Astrocyte (in vitro differentiated cells and primary cell): ENCODE data around the gene CKS1B. TPM values are rescaled to one million over a fixed set of nuclear protein-coding genes. Genes with fewer than 3 reads are reported as not detected.

Experiments
- DNase-seq: peaks from one replicate; pipeline ENCODE4 v3.0.0-alpha.2; 2010; ENCODE audit warnings: low read depth
- FAIRE-seq: peaks from 2 replicates; lab custom pipeline; 2011; peaks lifted over from hg19 to GRCh38; lab: Jason Lieb, UNC
- H2AFZ ChIP-seq: 2 replicates; pipeline ENCODE4 v1.6.0; 2012; ENCODE audit warnings: low read depth, low read length, inconsistent platforms
- H3K27ac ChIP-seq: 2 replicates; pipeline ENCODE4 v1.5.1; 2011; ENCODE audit warnings: low read depth, low read length, inconsistent platforms
- H3K27me3 ChIP-seq: 2 replicates; pipeline ENCODE4 v1.6.0; 2011; ENCODE audit warnings: low read length, inconsistent platforms; ENCODE audit not compliant: insufficient read depth
- H3K36me3 ChIP-seq: 2 replicates; pipeline ENCODE4 v1.5.1; 2011; ENCODE audit warnings: low read length, inconsistent platforms; ENCODE audit not compliant: insufficient read depth
- H3K4me1 ChIP-seq: 2 replicates; pipeline ENCODE4 v1.5.1; 2011; ENCODE audit warnings: low read length, inconsistent platforms; ENCODE audit not compliant: insufficient read depth
- H3K4me2 ChIP-seq: 2 replicates; pipeline ENCODE4 v1.6.0; 2012; ENCODE audit warnings: low read length, inconsistent platforms
- H3K4me3 ChIP-seq: 2 replicates; pipeline ENCODE4 v1.5.1; 2011; ENCODE audit warnings: low read depth, mild to moderate bottlenecking, low read length, inconsistent platforms; ENCODE audit not compliant: insufficient read depth
- H3K79me2 ChIP-seq: 2 replicates; pipeline ENCODE4 v1.6.0; 2012; ENCODE audit warnings: mild to moderate bottlenecking, low read length, inconsistent platforms; ENCODE audit not compliant: insufficient read depth
- H3K9ac ChIP-seq: 2 replicates; pipeline ENCODE4 v1.6.0; 2012; ENCODE audit warnings: mild to moderate bottlenecking, low read length, inconsistent platforms
- H3K9me3 ChIP-seq: 2 replicates; pipeline ENCODE4 v1.5.1; 2012; ENCODE audit warnings: low read depth, mild to moderate bottlenecking, low read length, inconsistent platforms; ENCODE audit not compliant: insufficient read depth
- H4K20me1 ChIP-seq: 2 replicates; pipeline ENCODE4 v1.6.0; 2012; ENCODE audit warnings: low read length, inconsistent platforms; ENCODE audit not compliant: insufficient read depth
- H3K27ac Mint-ChIP-seq: one replicate; pipeline ENCODE4 v1.8.0; 2021; ENCODE audit warnings: mild to moderate bottlenecking, mixed read lengths; ENCODE audit not compliant: unreplicated experiment
- H3K27me3 Mint-ChIP-seq: one replicate; pipeline ENCODE4 v1.8.0; 2021; ENCODE audit warnings: low read depth, mixed read lengths; ENCODE audit not compliant: unreplicated experiment
- H3K36me3 Mint-ChIP-seq: one replicate; pipeline ENCODE4 v1.8.0; 2021; ENCODE audit warnings: low read depth, mixed read lengths; ENCODE audit not compliant: unreplicated experiment
- H3K4me1 Mint-ChIP-seq: one replicate; pipeline ENCODE4 v1.8.0; 2021; ENCODE audit warnings: low read depth, mixed read lengths; ENCODE audit not compliant: unreplicated experiment
- H3K4me3 Mint-ChIP-seq: one replicate; pipeline ENCODE4 v1.8.0; 2021; ENCODE audit warnings: mild to moderate bottlenecking, moderate library complexity, mixed read lengths; ENCODE audit not compliant: unreplicated experiment
- H3K9me3 Mint-ChIP-seq: one replicate; pipeline ENCODE4 v1.8.0; 2021; ENCODE audit warnings: mild to moderate bottlenecking, mixed read lengths; ENCODE audit not compliant: unreplicated experiment
- CTCF ChIP-seq: IDR thresholded peaks from 2 replicates; pipeline ENCODE4 v1.5.1; 2011; ENCODE audit warnings: low read depth, mild to moderate bottlenecking, inconsistent platforms, low read length, moderate library complexity; ENCODE audit not compliant: insufficient read depth
- EZH2 ChIP-seq: IDR thresholded peaks from 2 replicates; pipeline ENCODE4 v1.6.1; 2012; ENCODE audit warnings: mild to moderate bottlenecking, low read length, inconsistent platforms; ENCODE audit not compliant: insufficient read depth
- total RNA-seq: library from RNA; stranded (reverse); gene quantifications from 2 replicates; pipeline ENCODE4 v1.2.1, GENCODE V29; 2021

CKS1B gene
- total RNA-seq, 1 donor from 2014 or later, result 37.9 TPM

GRCh38 chr1:154999571-155000410, 25.3 kb downstream of the CKS1B start:
- Mint-ChIP-seq H3K36me3 (peaks cover 3% of the 10 kb centered on the region), H3K4me3 (peak overlapping the region; percentile 87), H3K27ac (peak overlapping the region; percentile 93), H3K9me3 (no peaks in the 10 kb centered on the region), H3K27me3 (no peaks in the 10 kb centered on the region), H3K4me1 (peaks cover 20% of the 10 kb centered on the region)
- DNase-seq (no peak), FAIRE-seq (no peak)
- Histone ChIP-seq H2AFZ (peak overlapping the region; percentile 29), H3K27me3 (no peaks in the 10 kb centered on the region), H3K9me3 (no peaks in the 10 kb centered on the region), H3K4me1 (peaks cover 21% of the 10 kb centered on the region), H3K79me2 (peaks cover 19% of the 10 kb centered on the region), H3K36me3 (no peaks in the 10 kb centered on the region), H3K4me2 (peak overlapping the region; percentile 92), H3K9ac (peak overlapping the region; percentile 48), H3K27ac (peak overlapping the region; percentile 10), H3K4me3 (peak overlapping the region; percentile 49), H4K20me1 (no peaks in the 10 kb centered on the region)
- TF ChIP-seq CTCF, result no peak
- no peak for TF ChIP-seq EZH2

DNA sequence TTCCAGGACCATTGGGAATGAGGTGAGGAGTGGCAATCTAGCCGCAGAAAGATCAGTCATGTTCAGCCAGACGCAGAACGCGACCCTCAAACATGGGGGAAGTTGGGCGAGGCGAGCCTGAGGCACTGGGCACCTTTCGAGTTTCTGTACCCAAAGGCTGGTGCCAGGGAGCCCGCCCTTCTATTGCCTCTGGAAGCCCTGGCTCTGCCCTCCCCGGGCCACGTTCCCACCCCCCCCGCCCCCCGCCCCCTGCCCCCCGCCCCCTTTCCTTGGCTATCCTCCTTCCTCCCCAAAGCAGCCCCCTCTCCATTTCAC, 25.9 kb downstream of the CKS1B start:
- Mint-ChIP-seq H3K27ac (peak overlapping the region; percentile 93), H3K9me3 (no peaks in the 10 kb centered on the region), H3K36me3 (peaks cover 3% of the 10 kb centered on the region), H3K4me3 (peak overlapping the region; percentile 87), H3K27me3 (no peaks in the 10 kb centered on the region), H3K4me1 (peaks cover 20% of the 10 kb centered on the region)
- Histone ChIP-seq H3K36me3 (no peaks in the 10 kb centered on the region), H3K4me3 (peak overlapping the region; percentile 65), H3K9ac (peak overlapping the region; percentile 78), H3K4me1 (peaks cover 26% of the 10 kb centered on the region), H3K4me2 (peak overlapping the region; percentile 92), H3K27me3 (no peaks in the 10 kb centered on the region), H3K79me2 (peaks cover 20% of the 10 kb centered on the region), H3K9me3 (no peaks in the 10 kb centered on the region), H4K20me1 (no peaks in the 10 kb centered on the region), H2AFZ (peak overlapping the region; percentile 29), H3K27ac (peak overlapping the region; percentile 65)
- DNase-seq (no peak), FAIRE-seq (no peak)
- TF ChIP-seq EZH2 (no peak), CTCF (no peak)
